ENCODE data around the gene CSAD.

CSAD gene

GRCh38 chr12:53199700-53200099, 19.0 kb upstream of the CSAD start:
- Histone ChIP-seq H3K36me3 (no peaks in the 10 kb centered on the region), H3K4me3 (ENCODE audit: low read depth, low read length) (no peak overlapping the region)
- no peak for DNase-seq

DNA sequence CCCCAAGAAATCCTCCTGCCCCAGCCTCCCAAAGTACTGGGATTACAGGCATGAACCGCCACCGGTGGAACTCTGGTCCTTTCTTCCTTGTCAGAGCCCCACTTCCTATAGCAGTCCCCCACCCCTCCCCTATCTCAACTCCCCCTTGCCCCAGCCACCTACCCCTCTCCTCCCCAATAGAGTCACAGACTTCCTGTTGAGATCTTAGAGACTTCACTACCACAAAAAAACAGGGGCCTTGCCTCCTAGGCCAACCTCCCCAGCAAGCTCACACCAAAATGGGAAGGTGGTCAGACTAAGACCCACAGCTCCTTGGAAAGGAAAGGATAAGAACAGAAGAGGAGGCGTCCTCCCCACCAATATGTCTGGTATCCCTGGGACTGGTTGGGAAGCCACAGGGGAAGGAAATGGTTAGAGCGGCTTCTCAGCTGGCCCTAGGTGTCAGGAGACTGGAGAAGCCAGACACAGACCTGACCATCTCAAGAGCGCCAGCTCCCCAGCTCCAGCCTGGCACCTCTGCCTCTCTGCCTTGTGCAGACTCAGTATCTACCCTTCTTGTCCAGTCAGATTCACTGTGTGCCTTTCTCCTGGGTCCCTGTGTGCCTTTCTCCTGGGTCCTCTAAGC, 17.9 kb upstream of the CSAD start:
- no peak overlapping the region for H3K27ac ChIP-seq
- H3K27me3 ChIP-seq (ENCODE audit: insufficient read depth, low read depth, severe bottlenecking), result peaks cover 4% of the 10 kb centered on the region
- H3K9me3 ChIP-seq (ENCODE audit: severe bottlenecking), result no peaks in the 10 kb centered on the region
- no peak overlapping the region for H3K4me3 ChIP-seq (ENCODE audit: low read depth, low read length)
- no peaks in the 10 kb centered on the region for H3K36me3 ChIP-seq
- no peak for DNase-seq
- no peak for TF ChIP-seq CTCF (IDR thresholded peaks at IDR 0.05; ENCODE audit: low read depth, low read length)

More at GRCh38 chr12:53199700-53200099, 19.0 kb upstream of the CSAD start:
- peaks cover 4% of the 10 kb centered on the region for H3K27me3 ChIP-seq (ENCODE audit: insufficient read depth, low read depth, severe bottlenecking)
- H3K27ac ChIP-seq, result no peak overlapping the region
- no peak for TF ChIP-seq CTCF (IDR thresholded peaks at IDR 0.05; ENCODE audit: low read depth, low read length)
- H3K9me3 ChIP-seq (ENCODE audit: severe bottlenecking), result no peaks in the 10 kb centered on the region

DNA sequence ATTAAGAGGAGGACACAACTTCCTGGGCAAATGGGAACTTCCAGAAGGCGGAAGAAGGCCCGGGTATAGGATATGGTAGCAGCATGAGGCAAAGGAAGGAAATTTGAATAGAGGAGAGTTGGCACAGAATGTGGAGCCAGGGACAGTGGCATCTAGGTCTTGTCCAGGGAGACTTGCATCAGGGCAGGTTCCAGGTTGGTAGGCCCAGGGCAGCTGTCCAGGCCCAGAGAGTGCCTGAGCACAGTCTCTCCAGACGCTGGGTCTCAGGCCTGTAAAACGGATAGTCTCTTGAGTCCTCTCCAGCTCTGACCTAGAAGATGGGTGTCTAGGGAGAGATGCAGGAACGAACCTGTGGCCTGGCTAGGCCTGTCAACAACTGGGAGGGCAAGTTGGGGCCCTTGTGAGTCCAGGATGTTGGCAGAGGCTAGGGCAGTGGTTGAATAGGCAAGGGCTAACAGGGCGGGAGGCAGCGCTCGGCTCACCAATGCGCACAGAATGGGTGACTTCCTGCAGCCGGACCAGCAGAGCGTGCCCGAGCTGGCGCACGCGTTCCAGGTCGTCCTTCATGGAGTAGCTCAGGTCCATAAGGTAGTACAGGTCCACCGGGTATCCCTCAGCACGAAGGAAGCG, 16.4 kb upstream of the CSAD start:
- Histone ChIP-seq H3K27ac (no peak overlapping the region), H3K4me3 (ENCODE audit: low read depth, low read length) (no peak overlapping the region), H3K27me3 (ENCODE audit: insufficient read depth, low read depth, severe bottlenecking) (peaks cover 4% of the 10 kb centered on the region), H3K9me3 (ENCODE audit: severe bottlenecking) (no peaks in the 10 kb centered on the region), H3K36me3 (no peaks in the 10 kb centered on the region)
- no peak for TF ChIP-seq CTCF (IDR thresholded peaks at IDR 0.05; ENCODE audit: low read depth, low read length)
- DNase-seq, result no peak

GRCh38 chr12:53196486-53196885, 15.8 kb upstream of the CSAD start:
- peaks cover 4% of the 10 kb centered on the region for H3K27me3 ChIP-seq (ENCODE audit: insufficient read depth, low read depth, severe bottlenecking)
- no peak for DNase-seq

GRCh38 chr12:53195516-53196420, 15.0 kb upstream of the CSAD start:
- H3K27ac ChIP-seq, result no peak overlapping the region
- H3K36me3 ChIP-seq, result peaks cover 6% of the 10 kb centered on the region
- H3K27me3 ChIP-seq (ENCODE audit: insufficient read depth, low read depth, severe bottlenecking), result peaks cover 4% of the 10 kb centered on the region
- no peak for DNase-seq
- H3K9me3 ChIP-seq (ENCODE audit: severe bottlenecking), result no peaks in the 10 kb centered on the region
- no peak overlapping the region for H3K4me3 ChIP-seq (ENCODE audit: low read depth, low read length)
- TF ChIP-seq CTCF (IDR thresholded peaks at IDR 0.05; ENCODE audit: low read depth, low read length), result no peak

More at GRCh38 chr12:53196486-53196885, 15.8 kb upstream of the CSAD start:
- Histone ChIP-seq H3K4me3 (ENCODE audit: low read depth, low read length) (no peak overlapping the region), H3K36me3 (no peaks in the 10 kb centered on the region; the same call in none of the 2 replicates), H3K9me3 (ENCODE audit: severe bottlenecking) (no peaks in the 10 kb centered on the region), H3K27ac (no peak overlapping the region)
- TF ChIP-seq CTCF (IDR thresholded peaks at IDR 0.05; ENCODE audit: low read depth, low read length), result no peak

Data from WERI-Rb-1 (cell line).